Measurements from ENCODE around the gene SLC4A11.

The SLC4A11 gene

DNA sequence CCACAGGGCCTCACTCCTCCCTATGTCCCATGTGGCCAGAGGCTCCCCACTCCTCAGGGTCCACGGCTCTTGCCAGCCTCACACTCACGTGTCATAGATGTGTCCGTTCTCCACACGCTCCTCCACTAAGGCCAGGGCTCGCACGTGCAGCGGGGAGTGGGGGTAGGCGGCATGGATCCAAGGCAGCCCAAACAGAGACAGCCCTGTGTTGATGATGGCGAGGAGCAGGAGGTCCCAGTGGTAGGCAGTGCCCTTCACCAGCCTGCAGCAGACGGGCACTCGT, 10.3 kb downstream of the SLC4A11 start:
- Histone ChIP-seq H3K4me3 (IDR thresholded peaks at IDR 0.05; ENCODE audit: insufficient read depth, low read depth, low read length) (no peak overlapping the region), H2AFZ (ENCODE audit: low read depth) (no peak overlapping the region), H3K27me3 (ENCODE audit: insufficient read depth, low read depth) (no peaks in the 10 kb centered on the region), H3K4me2 (no peak overlapping the region), H4K20me1 (ENCODE audit: insufficient read depth) (no peaks in the 10 kb centered on the region), H3K27ac (no peak overlapping the region), H3K4me1 (ENCODE audit: low read depth, poor library complexity, severe bottlenecking) (no peaks in the 10 kb centered on the region), H3K9ac (no peak overlapping the region), H3K79me2 (ENCODE audit: insufficient read depth, low read depth) (no peaks in the 10 kb centered on the region), H3K36me3 (ENCODE audit: insufficient read depth) (no peaks in the 10 kb centered on the region)
- TF ChIP-seq, protein P1, sequence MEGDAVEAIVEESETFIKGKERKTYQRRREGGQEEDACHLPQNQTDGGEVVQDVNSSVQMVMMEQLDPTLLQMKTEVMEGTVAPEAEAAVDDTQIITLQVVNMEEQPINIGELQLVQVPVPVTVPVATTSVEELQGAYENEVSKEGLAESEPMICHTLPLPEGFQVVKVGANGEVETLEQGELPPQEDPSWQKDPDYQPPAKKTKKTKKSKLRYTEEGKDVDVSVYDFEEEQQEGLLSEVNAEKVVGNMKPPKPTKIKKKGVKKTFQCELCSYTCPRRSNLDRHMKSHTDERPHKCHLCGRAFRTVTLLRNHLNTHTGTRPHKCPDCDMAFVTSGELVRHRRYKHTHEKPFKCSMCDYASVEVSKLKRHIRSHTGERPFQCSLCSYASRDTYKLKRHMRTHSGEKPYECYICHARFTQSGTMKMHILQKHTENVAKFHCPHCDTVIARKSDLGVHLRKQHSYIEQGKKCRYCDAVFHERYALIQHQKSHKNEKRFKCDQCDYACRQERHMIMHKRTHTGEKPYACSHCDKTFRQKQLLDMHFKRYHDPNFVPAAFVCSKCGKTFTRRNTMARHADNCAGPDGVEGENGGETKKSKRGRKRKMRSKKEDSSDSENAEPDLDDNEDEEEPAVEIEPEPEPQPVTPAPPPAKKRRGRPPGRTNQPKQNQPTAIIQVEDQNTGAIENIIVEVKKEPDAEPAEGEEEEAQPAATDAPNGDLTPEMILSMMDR (conservative IDR thresholded peaks at IDR 0.05; ENCODE audit: low read depth, low read length): no peak

DNA sequence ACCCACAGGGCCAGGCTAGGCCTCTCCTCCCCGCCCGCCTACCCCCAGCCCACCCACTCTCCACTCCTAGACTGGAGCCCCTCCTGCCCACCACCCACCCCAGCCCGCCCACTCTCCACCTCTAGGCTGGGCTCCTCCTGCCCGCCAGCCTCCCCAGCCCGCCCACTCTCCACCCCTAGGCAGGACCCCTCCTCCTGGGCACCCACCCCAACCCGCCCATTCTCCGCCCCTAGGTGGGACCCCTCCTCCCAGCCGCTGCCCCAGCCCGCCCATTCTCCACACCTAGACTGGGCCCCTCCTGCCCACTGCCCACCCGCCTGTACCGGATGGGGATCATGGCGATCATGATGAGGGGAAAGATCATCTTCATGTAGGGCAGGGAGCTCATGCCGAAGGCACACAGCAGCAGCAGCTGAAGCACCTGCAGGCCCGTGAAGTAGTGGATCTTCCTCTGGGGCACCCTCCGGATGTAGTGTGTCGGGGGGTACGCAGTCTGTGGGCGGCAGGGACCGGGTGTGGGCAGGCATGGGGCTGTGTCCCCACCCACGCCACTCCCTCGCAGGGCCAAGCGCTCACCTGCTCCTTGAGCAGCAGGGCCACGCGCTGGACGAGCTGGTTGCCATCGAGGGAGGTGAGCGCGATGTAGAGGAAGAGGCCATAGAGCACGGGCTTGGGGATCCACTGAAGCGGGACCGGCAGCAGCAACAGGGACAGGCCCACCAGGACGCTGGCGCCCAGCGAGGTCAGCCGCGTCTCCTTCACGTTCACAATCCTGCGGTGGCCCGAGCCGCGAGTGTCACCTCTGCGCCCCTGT, 10.8 kb downstream of the SLC4A11 start:
- H4K20me1 ChIP-seq (ENCODE audit: insufficient read depth): no peaks in the 10 kb centered on the region
- no peak overlapping the region for H3K4me2 ChIP-seq
- no peak overlapping the region for H3K27ac ChIP-seq
- H3K79me2 ChIP-seq (ENCODE audit: insufficient read depth, low read depth): no peaks in the 10 kb centered on the region
- TF ChIP-seq, protein P1 (conservative IDR thresholded peaks at IDR 0.05; ENCODE audit: low read depth, low read length): no peak
- H3K36me3 ChIP-seq (ENCODE audit: insufficient read depth): no peaks in the 10 kb centered on the region
- no peak overlapping the region for H3K4me3 ChIP-seq (IDR thresholded peaks at IDR 0.05; ENCODE audit: insufficient read depth, low read depth, low read length)
- no peaks in the 10 kb centered on the region for H3K4me1 ChIP-seq (ENCODE audit: low read depth, poor library complexity, severe bottlenecking)
- H3K27me3 ChIP-seq (ENCODE audit: insufficient read depth, low read depth): no peaks in the 10 kb centered on the region
- no peak overlapping the region for H2AFZ ChIP-seq (ENCODE audit: low read depth)
- no peak overlapping the region for H3K9ac ChIP-seq

DNA sequence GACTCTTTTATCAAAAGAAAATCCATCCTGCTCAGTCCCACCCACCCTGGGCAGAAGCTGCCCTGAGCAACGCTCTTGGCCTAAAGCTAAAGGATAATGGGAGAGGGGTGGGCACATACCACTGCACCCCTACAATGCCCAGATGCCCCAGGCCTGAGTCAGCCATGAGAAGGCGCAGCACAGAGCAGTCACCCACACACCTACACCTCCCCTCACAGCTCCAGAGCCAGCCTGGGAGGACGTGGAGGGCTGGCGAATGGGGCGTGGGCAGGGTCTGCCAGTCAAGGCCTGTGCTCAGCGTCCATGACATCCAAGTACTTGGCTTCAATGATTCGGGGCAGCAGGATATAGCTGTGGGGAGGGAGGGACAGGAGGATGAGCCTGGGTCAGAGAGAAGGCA, 11.5 kb downstream of the SLC4A11 start:
- no peak overlapping the region for H3K4me2 ChIP-seq
- H2AFZ ChIP-seq (ENCODE audit: low read depth): no peak overlapping the region
- H3K79me2 ChIP-seq (ENCODE audit: insufficient read depth, low read depth): no peaks in the 10 kb centered on the region
- H3K27me3 ChIP-seq (ENCODE audit: insufficient read depth, low read depth): no peaks in the 10 kb centered on the region
- no peaks in the 10 kb centered on the region for H4K20me1 ChIP-seq (ENCODE audit: insufficient read depth)
- TF ChIP-seq, protein P1 (conservative IDR thresholded peaks at IDR 0.05; ENCODE audit: low read depth, low read length): no peak
- no peak overlapping the region for H3K9ac ChIP-seq
- H3K4me3 ChIP-seq (IDR thresholded peaks at IDR 0.05; ENCODE audit: insufficient read depth, low read depth, low read length): no peak overlapping the region
- no peak overlapping the region for H3K27ac ChIP-seq
- H3K36me3 ChIP-seq (ENCODE audit: insufficient read depth): no peaks in the 10 kb centered on the region
- no peaks in the 10 kb centered on the region for H3K4me1 ChIP-seq (ENCODE audit: low read depth, poor library complexity, severe bottlenecking)

DNA sequence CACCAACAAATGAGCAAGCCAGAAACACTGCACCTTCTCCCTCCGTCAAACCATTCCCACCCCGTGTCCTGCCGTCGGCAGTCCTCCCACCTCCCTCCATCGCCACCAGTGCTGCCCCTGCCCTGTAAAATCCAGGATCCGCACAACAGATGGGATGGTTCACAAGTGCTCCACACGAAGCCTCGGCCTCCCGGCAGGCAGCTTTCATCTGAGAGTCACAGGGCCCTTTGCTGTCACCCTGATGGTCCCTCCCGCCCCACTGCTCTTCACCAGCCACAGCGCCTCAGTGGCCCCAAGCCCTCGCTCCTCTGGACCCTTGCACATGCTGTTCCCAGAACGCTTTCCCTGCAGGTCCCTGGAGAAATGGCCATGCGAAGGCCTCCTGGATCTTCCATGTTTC, 12.1 kb downstream of the SLC4A11 start:
- Histone ChIP-seq H3K9ac (no peak overlapping the region), H3K4me3 (IDR thresholded peaks at IDR 0.05; ENCODE audit: insufficient read depth, low read depth, low read length) (no peak overlapping the region), H4K20me1 (ENCODE audit: insufficient read depth) (no peaks in the 10 kb centered on the region), H3K27ac (no peak overlapping the region), H2AFZ (ENCODE audit: low read depth) (no peak overlapping the region), H3K27me3 (ENCODE audit: insufficient read depth, low read depth) (no peaks in the 10 kb centered on the region), H3K79me2 (ENCODE audit: insufficient read depth, low read depth) (no peaks in the 10 kb centered on the region), H3K36me3 (ENCODE audit: insufficient read depth) (no peaks in the 10 kb centered on the region), H3K4me1 (ENCODE audit: low read depth, poor library complexity, severe bottlenecking) (no peaks in the 10 kb centered on the region), H3K4me2 (no peak overlapping the region)
- TF ChIP-seq, protein P1 (conservative IDR thresholded peaks at IDR 0.05; ENCODE audit: low read depth, low read length): no peak
